Measurements from ENCODE around the gene SUPT5H.
A peak's percentile ranks its signal among the peaks of the same experiment; 100 is the strongest.

Gene SUPT5H

GRCh38 chr19:39496063-39496462 is 50.7 kb downstream of the SUPT5H start:
- no peak for DNase-seq (ENCODE audit: low read depth in 3 of 3, low spot score in 1 of 3)

- DNase-seq (ENCODE audit: low read depth in 3 of 3, low spot score in 1 of 3), result no peak
Measured at GRCh38 chr19:39497701-39497995, 52.3 kb downstream of the SUPT5H start.

- DNase-seq (ENCODE audit: low read depth in 3 of 3, low spot score in 1 of 3), result no peak
Measured at GRCh38 chr19:39497996-39498797, 52.8 kb downstream of the SUPT5H start.

GRCh38 chr19:39498798-39499642 is 53.6 kb downstream of the SUPT5H start, which contains the start of gene DLL3:
Gene DLL3, plus strand, starts transcription at chr19:39498947. Its CDS starts 28 bp downstream, at chr19:39498975.
- DNase-seq (ENCODE audit: low read depth in 3 of 3, low spot score in 1 of 3), result no peak

- no peak for DNase-seq (ENCODE audit: low read depth in 3 of 3, low spot score in 1 of 3)
Measured at GRCh38 chr19:39499932-39500331, 54.5 kb downstream of the SUPT5H start.

GRCh38 chr19:39500543-39500942 is 55.2 kb downstream of the SUPT5H start:
- no peak for DNase-seq (ENCODE audit: low read depth in 3 of 3, low spot score in 1 of 3)

- no peak for DNase-seq (ENCODE audit: low read depth in 3 of 3, low spot score in 1 of 3)
Measured at GRCh38 chr19:39501340-39501739, 56.0 kb downstream of the SUPT5H start.

GRCh38 chr19:39502640-39503417 is 57.4 kb downstream of the SUPT5H start:
- peak; percentile 37 to 76 (median 54) for DNase-seq (ENCODE audit: low read depth in 3 of 3, low spot score in 1 of 3)

- DNase-seq (ENCODE audit: low read depth in 3 of 3, low spot score in 1 of 3), result no peak
Measured at GRCh38 chr19:39506598-39506943, 61.2 kb downstream of the SUPT5H start.

- peak in 1 of 3 donors; percentile 44 for DNase-seq (ENCODE audit: low read depth in 3 of 3, low spot score in 1 of 3)
Measured at GRCh38 chr19:39506944-39507714, 61.7 kb downstream of the SUPT5H start.

- no peak for DNase-seq (ENCODE audit: low read depth in 3 of 3, low spot score in 1 of 3)
Measured at GRCh38 chr19:39507715-39508364, 62.5 kb downstream of the SUPT5H start.

GRCh38 chr19:39508629-39509028 is 63.2 kb downstream of the SUPT5H start:
- DNase-seq (ENCODE audit: low read depth in 3 of 3, low spot score in 1 of 3), result no peak

- no peak for DNase-seq (ENCODE audit: low read depth in 3 of 3, low spot score in 1 of 3)
Measured at GRCh38 chr19:39509233-39509632, 63.9 kb downstream of the SUPT5H start.

GRCh38 chr19:39512988-39513387 is 67.6 kb downstream of the SUPT5H start:
- DNase-seq (ENCODE audit: low read depth in 3 of 3, low spot score in 1 of 3), result no peak

GRCh38 chr19:39514840-39515550 is 69.6 kb downstream of the SUPT5H start, which contains the start of gene SELENOV:
Gene SELENOV, plus strand, starts transcription at chr19:39515139. Its CDS starts 74 bp downstream, at chr19:39515213.
- no peak for DNase-seq (ENCODE audit: low read depth in 3 of 3, low spot score in 1 of 3)

GRCh38 chr19:39515551-39516191 is 70.3 kb downstream of the SUPT5H start:
- no peak for DNase-seq (ENCODE audit: low read depth in 3 of 3, low spot score in 1 of 3)

GRCh38 chr19:39516270-39516669 is 70.9 kb downstream of the SUPT5H start:
- DNase-seq (ENCODE audit: low read depth in 3 of 3, low spot score in 1 of 3), result no peak

GRCh38 chr19:39517432-39517831 is 72.0 kb downstream of the SUPT5H start:
- DNase-seq (ENCODE audit: low read depth in 3 of 3, low spot score in 1 of 3), result no peak

- DNase-seq (ENCODE audit: low read depth in 3 of 3, low spot score in 1 of 3), result no peak
Measured at GRCh38 chr19:39518458-39518857, 73.1 kb downstream of the SUPT5H start.

Measured in stimulated activated CD4-positive, alpha-beta T cell treated with anti-CD3 and anti-CD28 coated beads, TNF-alpha, amount 100 ng/mL, for 1 hour (primary cell).